GM20000 (cell line): Measurements from ENCODE around the gene WWC2.

Experiments used
- DNase-seq: peaks from one replicate; pipeline ENCODE4 v3.0.0; 2012; ENCODE audit warnings: low spot score
- CTCF ChIP-seq: IDR thresholded peaks from 2 replicates; pipeline ENCODE4 v1.5.1; 2012; ENCODE audit warnings: mild to moderate bottlenecking, control low read depth; ENCODE audit errors: extremely low read depth, missing control alignments

Gene WWC2

GRCh38 chr4:183172881-183173280, 73.8 kb downstream of the WWC2 start:
- no peak for DNase-seq
- no peak for TF ChIP-seq CTCF

GRCh38 chr4:183173580-183174526, 74.8 kb downstream of the WWC2 start:
- DNase-seq: no peak
- TF ChIP-seq CTCF: no peak

- TF ChIP-seq CTCF: no peak
- DNase-seq: no peak
These were observed 76.7 kb downstream of the WWC2 start for GRCh38 chr4:183175631-183176232.

- DNase-seq: no peak
- TF ChIP-seq CTCF: no peak
These were observed 77.9 kb downstream of the WWC2 start for GRCh38 chr4:183177001-183177400.

GRCh38 chr4:183178201-183178600, 79.1 kb downstream of the WWC2 start:
- DNase-seq: no peak
- TF ChIP-seq CTCF: no peak

GRCh38 chr4:183180096-183180495, 81.0 kb downstream of the WWC2 start:
- TF ChIP-seq CTCF: no peak

GRCh38 chr4:183180621-183181020, 81.6 kb downstream of the WWC2 start:
- no peak for DNase-seq
- TF ChIP-seq CTCF: no peak

More at GRCh38 chr4:183180096-183180495, 81.0 kb downstream of the WWC2 start:
- DNase-seq: no peak
